ENCODE data around the gene CES4A.

Gene CES4A

DNA sequence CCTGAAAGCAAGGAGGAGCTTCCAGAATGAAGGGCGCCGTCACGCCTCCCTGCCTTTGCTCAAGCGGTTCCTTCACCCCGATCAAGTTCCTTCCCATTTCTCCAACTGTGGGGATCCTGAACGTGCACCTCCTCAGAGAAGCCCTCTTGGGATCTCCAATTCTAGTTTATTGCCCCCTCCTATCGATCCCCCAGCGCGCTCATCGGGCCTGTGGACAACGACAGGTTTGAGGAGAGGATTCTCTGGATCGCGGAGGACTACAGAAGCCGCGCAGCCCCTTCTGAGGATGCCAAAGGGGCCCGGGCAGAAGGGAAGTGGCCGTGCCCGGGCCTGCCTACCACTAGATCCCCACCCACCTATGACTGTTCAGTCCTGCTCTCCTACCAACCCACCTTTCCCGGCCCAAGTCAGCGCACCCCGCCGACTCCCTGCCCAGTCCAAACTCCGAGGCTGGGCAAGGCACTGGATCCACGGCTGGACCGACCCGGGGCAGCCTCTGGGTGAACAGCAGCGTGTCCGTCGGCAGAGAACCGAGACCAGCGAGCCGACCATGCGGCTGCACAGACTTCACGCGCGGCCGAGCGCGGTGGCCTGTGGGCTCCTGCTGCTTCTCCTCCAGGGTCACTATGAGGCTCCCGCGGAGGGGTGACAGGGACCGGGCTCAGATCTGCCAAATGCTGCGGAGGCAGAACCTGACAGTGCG is 40.1 kb upstream of the CES4A start:
- no peak overlapping the region for H3K27ac ChIP-seq (ENCODE audit: extremely low read depth, low read depth, low read length)
- H3K36me3 ChIP-seq (ENCODE audit: control insufficient read depth in 2 of 2, insufficient read depth in 1 of 2, low read length in 2 of 2) = peaks cover 0 to 7% of the 10 kb centered on the region in 2 experiments; a peak in 1 of 3 replicates
- ChIA-PET CTCF (interaction anchor here (1.0 to 1.1 kb wide), 2 partner anchors 10 to 21 kb away, joined by 3 read pairs; no protein-coding TSS in a partner anchor), POLR2A (no interaction called here)
- no peaks in the 10 kb centered on the region for H3K9me3 ChIP-seq (ENCODE audit: control insufficient read depth, insufficient read depth, low read depth, low read length)
- TF ChIP-seq, protein P1, sequence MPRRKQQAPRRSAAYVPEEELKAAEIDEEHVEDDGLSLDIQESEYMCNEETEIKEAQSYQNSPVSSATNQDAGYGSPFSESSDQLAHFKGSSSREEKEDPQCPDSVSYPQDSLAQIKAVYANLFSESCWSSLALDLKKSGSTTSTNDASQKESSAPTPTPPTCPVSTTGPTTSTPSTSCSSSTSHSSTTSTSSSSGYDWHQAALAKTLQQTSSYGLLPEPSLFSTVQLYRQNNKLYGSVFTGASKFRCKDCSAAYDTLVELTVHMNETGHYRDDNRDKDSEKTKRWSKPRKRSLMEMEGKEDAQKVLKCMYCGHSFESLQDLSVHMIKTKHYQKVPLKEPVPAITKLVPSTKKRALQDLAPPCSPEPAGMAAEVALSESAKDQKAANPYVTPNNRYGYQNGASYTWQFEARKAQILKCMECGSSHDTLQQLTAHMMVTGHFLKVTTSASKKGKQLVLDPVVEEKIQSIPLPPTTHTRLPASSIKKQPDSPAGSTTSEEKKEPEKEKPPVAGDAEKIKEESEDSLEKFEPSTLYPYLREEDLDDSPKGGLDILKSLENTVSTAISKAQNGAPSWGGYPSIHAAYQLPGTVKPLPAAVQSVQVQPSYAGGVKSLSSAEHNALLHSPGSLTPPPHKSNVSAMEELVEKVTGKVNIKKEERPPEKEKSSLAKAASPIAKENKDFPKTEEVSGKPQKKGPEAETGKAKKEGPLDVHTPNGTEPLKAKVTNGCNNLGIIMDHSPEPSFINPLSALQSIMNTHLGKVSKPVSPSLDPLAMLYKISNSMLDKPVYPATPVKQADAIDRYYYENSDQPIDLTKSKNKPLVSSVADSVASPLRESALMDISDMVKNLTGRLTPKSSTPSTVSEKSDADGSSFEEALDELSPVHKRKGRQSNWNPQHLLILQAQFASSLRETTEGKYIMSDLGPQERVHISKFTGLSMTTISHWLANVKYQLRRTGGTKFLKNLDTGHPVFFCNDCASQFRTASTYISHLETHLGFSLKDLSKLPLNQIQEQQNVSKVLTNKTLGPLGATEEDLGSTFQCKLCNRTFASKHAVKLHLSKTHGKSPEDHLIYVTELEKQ (tag by site-specific recombination; IDR thresholded peaks at IDR 0.05; ENCODE audit: borderline replicate concordance) = no peak
- TF ChIP-seq, protein P2, sequence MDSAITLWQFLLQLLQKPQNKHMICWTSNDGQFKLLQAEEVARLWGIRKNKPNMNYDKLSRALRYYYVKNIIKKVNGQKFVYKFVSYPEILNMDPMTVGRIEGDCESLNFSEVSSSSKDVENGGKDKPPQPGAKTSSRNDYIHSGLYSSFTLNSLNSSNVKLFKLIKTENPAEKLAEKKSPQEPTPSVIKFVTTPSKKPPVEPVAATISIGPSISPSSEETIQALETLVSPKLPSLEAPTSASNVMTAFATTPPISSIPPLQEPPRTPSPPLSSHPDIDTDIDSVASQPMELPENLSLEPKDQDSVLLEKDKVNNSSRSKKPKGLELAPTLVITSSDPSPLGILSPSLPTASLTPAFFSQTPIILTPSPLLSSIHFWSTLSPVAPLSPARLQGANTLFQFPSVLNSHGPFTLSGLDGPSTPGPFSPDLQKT (IDR thresholded peaks at IDR 0.05; ENCODE audit: borderline replicate concordance, low read depth, low read length) = no peak
- no peak for TF ChIP-seq GLI4 (tag by site-specific recombination; IDR thresholded peaks at IDR 0.05)
- no peak for TF ChIP-seq ZBTB48 (tag by site-specific recombination; IDR thresholded peaks at IDR 0.05)
- TF ChIP-seq ZNF23 (tag by site-specific recombination; IDR thresholded peaks at IDR 0.05; ENCODE audit: borderline replicate concordance) = no peak
- TF ChIP-seq SCRT2 (tag by site-specific recombination; IDR thresholded peaks at IDR 0.05) = no peak
- TF ChIP-seq ZNF843 (tag by site-specific recombination; IDR thresholded peaks at IDR 0.05) = no peak
- TF ChIP-seq, protein P3, sequence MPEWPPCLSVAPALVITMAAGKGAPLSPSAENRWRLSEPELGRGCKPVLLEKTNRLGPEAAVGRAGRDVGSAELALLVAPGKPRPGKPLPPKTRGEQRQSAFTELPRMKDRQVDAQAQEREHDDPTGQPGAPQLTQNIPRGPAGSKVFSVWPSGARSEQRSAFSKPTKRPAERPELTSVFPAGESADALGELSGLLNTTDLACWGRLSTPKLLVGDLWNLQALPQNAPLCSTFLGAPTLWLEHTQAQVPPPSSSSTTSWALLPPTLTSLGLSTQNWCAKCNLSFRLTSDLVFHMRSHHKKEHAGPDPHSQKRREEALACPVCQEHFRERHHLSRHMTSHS (tag by site-specific recombination; IDR thresholded peaks at IDR 0.05) = no peak
- no peak for TF ChIP-seq ZBTB17 (tag by site-specific recombination; IDR thresholded peaks at IDR 0.05)
- TF ChIP-seq ZNF837 (tag by site-specific recombination; IDR thresholded peaks at IDR 0.05) = no peak
- no peak for TF ChIP-seq ZNF600 (tag by site-specific recombination; IDR thresholded peaks at IDR 0.05)
- TF ChIP-seq ZNF211 (tag by site-specific recombination; IDR thresholded peaks at IDR 0.05; ENCODE audit: low read depth) = no peak
- H3K4me1 ChIP-seq (ENCODE audit: control insufficient read depth, insufficient read depth, low read length) = no peaks in the 10 kb centered on the region
- H3K4me3 ChIP-seq (ENCODE audit: low read depth, low read length) = no peak overlapping the region

DNA sequence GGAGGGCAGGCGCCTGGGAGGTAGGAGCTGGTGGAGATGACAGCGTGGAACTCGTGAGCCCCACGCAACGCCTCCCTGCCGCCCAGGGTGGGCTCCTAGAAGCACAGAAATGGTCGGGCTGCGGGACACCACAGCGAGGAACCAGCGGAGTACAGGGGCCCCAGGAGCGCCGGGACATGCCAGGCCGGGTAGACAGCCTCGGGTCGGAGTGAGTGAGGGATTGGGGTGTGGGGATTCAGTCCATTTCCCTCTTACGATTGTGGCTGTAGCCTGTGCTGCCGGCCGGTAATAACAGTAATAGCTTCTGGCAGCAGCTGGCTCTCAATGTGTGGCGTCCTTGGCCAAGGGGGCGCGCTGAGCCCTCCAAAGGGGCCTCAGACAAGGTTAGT is 39.6 kb upstream of the CES4A start:
- Histone ChIP-seq H3K36me3 (ENCODE audit: control insufficient read depth in 2 of 2, insufficient read depth in 1 of 2, low read length in 2 of 2) (peaks cover 0 to 1% of the 10 kb centered on the region in 2 experiments; a peak in 1 of 3 replicates), H3K9me3 (ENCODE audit: control insufficient read depth, insufficient read depth, low read depth, low read length) (no peaks in the 10 kb centered on the region), H3K27ac (ENCODE audit: extremely low read depth, low read depth, low read length) (no peak overlapping the region), H3K4me1 (ENCODE audit: control insufficient read depth, insufficient read depth, low read length) (no peaks in the 10 kb centered on the region), H3K4me3 (ENCODE audit: low read depth, low read length) (no peak overlapping the region)
- CTCF ChIA-PET = interaction anchor here (1.1 kb wide), 1 partner anchor 10 kb away, joined by 3 read pairs; no protein-coding TSS in a partner anchor
- no peak for TF ChIP-seq ZEB2 (tag by site-specific recombination; IDR thresholded peaks at IDR 0.05)
- TF ChIP-seq, protein P4, sequence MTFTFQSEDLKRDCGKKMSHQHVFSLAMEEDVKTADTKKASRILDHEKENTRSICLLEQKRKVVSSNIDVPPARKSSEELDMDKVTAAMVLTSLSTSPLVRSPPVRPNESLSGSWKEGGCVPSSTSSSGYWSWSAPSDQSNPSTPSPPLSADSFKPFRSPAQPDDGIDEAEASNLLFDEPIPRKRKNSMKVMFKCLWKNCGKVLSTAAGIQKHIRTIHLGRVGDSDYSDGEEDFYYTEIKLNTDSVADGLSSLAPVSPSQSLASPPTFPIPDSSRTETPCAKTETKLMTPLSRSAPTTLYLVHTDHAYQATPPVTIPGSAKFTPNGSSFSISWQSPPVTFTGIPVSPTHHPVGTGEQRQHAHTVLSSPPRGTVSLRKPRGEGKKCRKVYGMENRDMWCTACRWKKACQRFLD (tag by site-specific recombination; IDR thresholded peaks at IDR 0.05) = no peak
- TF ChIP-seq ZFP41 (tag by site-specific recombination; IDR thresholded peaks at IDR 0.05; ENCODE audit: borderline replicate concordance) = no peak
- TF ChIP-seq ZNF558 (tag by site-specific recombination; IDR thresholded peaks at IDR 0.05) = no peak
- POLR2A ChIA-PET = no interaction called here

Data from HEK293 (cell line).